ENCODE results near the gene UBIAD1. TPM values are rescaled to one million over a fixed set of nuclear protein-coding genes. Genes with fewer than 3 reads are reported as not detected.

The UBIAD1 gene
- total and polyA plus RNA-seq, 4 donors: 7.5 to 17.9 (median 9.5) TPM

GRCh38 chr1:11280719-11281376, 7.8 kb downstream of the UBIAD1 start:
- Histone ChIP-seq H3K4me1 (ENCODE audit: control insufficient read depth in 5 of 5, insufficient read depth in 5 of 5, low read length in 5 of 5) (peaks cover 0 to 18% (median 3%) of the 10 kb centered on the region in 5 donors), H3K4me3 (no peak overlapping the region), H3K27me3 (ENCODE audit: control insufficient read depth in 3 of 3, insufficient read depth in 3 of 3, low read length in 2 of 3) (no peaks in the 10 kb centered on the region), H3K36me3 (ENCODE audit: control insufficient read depth in 4 of 4, insufficient read depth in 4 of 4, low read length in 4 of 4) (peaks cover 3 to 8% (median 6%) of the 10 kb centered on the region in 4 donors), H3K9ac (ENCODE audit: insufficient read depth in 1 of 2, low read length in 2 of 2) (no peak overlapping the region), H3K27ac (ENCODE audit: low read depth in 1 of 2, low read length in 1 of 2) (peak overlapping the region in 1 of 2 donors; percentile 52), H3K9me3 (ENCODE audit: control insufficient read depth in 4 of 4, insufficient read depth in 3 of 4, low read length in 3 of 4) (no peaks in the 10 kb centered on the region)
- ATAC-seq (ENCODE audit: insufficient read depth, low FRiP score): no peak
- WGBS, 2 donors: 53 to 60% methylated on average over 4 of the region's 4 CpGs
- peak in 1 of 3 donors; percentile 13 for DNase-seq
- TF ChIP-seq CTCF (IDR thresholded peaks at IDR 0.05; ENCODE audit: control extremely low read depth, extremely low read depth): no peak

- ATAC-seq (ENCODE audit: insufficient read depth, low FRiP score): peak; percentile 35
- no peaks in the 10 kb centered on the region for H3K9me3 ChIP-seq (ENCODE audit: control insufficient read depth in 4 of 4, insufficient read depth in 3 of 4, low read length in 3 of 4)
- no peak overlapping the region for H3K9ac ChIP-seq (ENCODE audit: insufficient read depth in 1 of 2, low read length in 2 of 2)
- H3K27ac ChIP-seq (ENCODE audit: low read depth in 1 of 2, low read length in 1 of 2): peak overlapping the region in 1 of 2 donors; percentile 75
- H3K27me3 ChIP-seq (ENCODE audit: control insufficient read depth in 3 of 3, insufficient read depth in 3 of 3, low read length in 2 of 3): no peaks in the 10 kb centered on the region
- H3K36me3 ChIP-seq (ENCODE audit: control insufficient read depth in 4 of 4, insufficient read depth in 4 of 4, low read length in 4 of 4): peaks cover 4 to 12% (median 10%) of the 10 kb centered on the region in 4 donors
- no peak overlapping the region for H3K4me3 ChIP-seq
- peak; percentile 46 to 93 (median 89) for DNase-seq
- 30 to 32% methylated on average over 8 of the region's 8 CpGs for WGBS, 2 donors
- no peak for TF ChIP-seq CTCF (IDR thresholded peaks at IDR 0.05; ENCODE audit: control extremely low read depth, extremely low read depth)
- H3K4me1 ChIP-seq (ENCODE audit: control insufficient read depth in 5 of 5, insufficient read depth in 5 of 5, low read length in 5 of 5): peaks cover 0 to 14% (median 3%) of the 10 kb centered on the region in 5 donors
Observed at GRCh38 chr1:11281518-11282331, 8.7 kb downstream of the UBIAD1 start.

- TF ChIP-seq CTCF (IDR thresholded peaks at IDR 0.05; ENCODE audit: control extremely low read depth, extremely low read depth): no peak
Observed at GRCh38 chr1:11283151-11283550, 10.2 kb downstream of the UBIAD1 start.

More at GRCh38 chr1:11283151-11283550, 10.2 kb downstream of the UBIAD1 start:
- ATAC-seq (ENCODE audit: insufficient read depth, low FRiP score) (no peak), DNase-seq (no peak)
- Histone ChIP-seq H3K27me3 (ENCODE audit: control insufficient read depth in 3 of 3, insufficient read depth in 3 of 3, low read length in 2 of 3) (no peaks in the 10 kb centered on the region), H3K4me1 (ENCODE audit: control insufficient read depth in 5 of 5, insufficient read depth in 5 of 5, low read length in 5 of 5) (peaks cover 0 to 14% (median 3%) of the 10 kb centered on the region in 5 donors), H3K36me3 (ENCODE audit: control insufficient read depth in 4 of 4, insufficient read depth in 4 of 4, low read length in 4 of 4) (peaks cover 4 to 12% (median 9%) of the 10 kb centered on the region in 4 donors), H3K27ac (ENCODE audit: low read depth in 1 of 2, low read length in 1 of 2) (no peak overlapping the region), H3K4me3 (no peak overlapping the region), H3K9ac (ENCODE audit: insufficient read depth in 1 of 2, low read length in 2 of 2) (no peak overlapping the region), H3K9me3 (ENCODE audit: control insufficient read depth in 4 of 4, insufficient read depth in 3 of 4, low read length in 3 of 4) (no peaks in the 10 kb centered on the region)
- WGBS, 2 donors: 91 to 97% methylated on average over 6 of the region's 6 CpGs

All from lung (tissue), 12 donors.